Naive thymus-derived CD8-positive, alpha-beta T cell (primary cell): ENCODE data around the gene BCOR. TPM values are rescaled to one million over a fixed set of nuclear protein-coding genes. Genes with fewer than 3 reads are reported as not detected.

ENCODE experiments used
- ATAC-seq, 2 donors: fragments of 150-1000 bp; cut with Tn5 transposase in 1 of 2; sonication (Bioruptor Pico), chemical (Tn5 transposase) in 1 of 2; 1 replicate in 1 of 2; 2 replicates in 1 of 2; pipeline ENCODE4 v1.10.0; 2021; ENCODE audit warnings: mild to moderate bottlenecking in 2 of 2, moderate library complexity in 2 of 2
- POLR2A ChIA-PET: fragments of 350-600 bp; sonication (Branson Sonifier 250); formaldehyde crosslinking; loops from one replicate; lab custom pipeline; 2021; ENCODE audit warnings: antibody characterized with exemption; lab: Charles Lee
- DNase-seq, 10 donors: peaks; one replicate each; pipeline versions ENCODE4 v3.0.0 to v3.0.0-alpha.2; 2020 to 2022
- H3K27ac Mint-ChIP-seq, 10 donors: one replicate each; pipeline ENCODE4 v1.8.0; 2020 to 2022; ENCODE audit warnings: mild to moderate bottlenecking in 10 of 10, mixed read lengths in 10 of 10, moderate library complexity in 4 of 10, inconsistent platforms in 1 of 10
- H3K27me3 Mint-ChIP-seq, 5 donors: one replicate each; pipeline ENCODE4 v1.8.0; 2021 to 2022; ENCODE audit warnings: mixed read lengths in 5 of 5
- H3K36me3 Mint-ChIP-seq, 3 donors: one replicate each; pipeline ENCODE4 v1.8.0; 2020 to 2022; ENCODE audit warnings: mixed read lengths in 3 of 3, mild to moderate bottlenecking in 2 of 3, inconsistent platforms in 1 of 3
- H3K4me1 Mint-ChIP-seq, 4 donors: one replicate each; pipeline ENCODE4 v1.8.0; 2021 to 2022; ENCODE audit warnings: mixed read lengths in 4 of 4
- H3K4me3 Mint-ChIP-seq, 10 donors: one replicate each; pipeline ENCODE4 v1.8.0; 2020 to 2022; ENCODE audit warnings: mild to moderate bottlenecking in 10 of 10, mixed read lengths in 10 of 10, moderate library complexity in 6 of 10, inconsistent platforms in 1 of 10
- H3K9me3 Mint-ChIP-seq, 9 donors: one replicate each; pipeline ENCODE4 v1.8.0; 2020 to 2022; ENCODE audit warnings: mixed read lengths in 9 of 9, mild to moderate bottlenecking in 3 of 9, inconsistent platforms in 1 of 9, moderate library complexity in 1 of 9
- polyA plus RNA-seq, 3 donors: library from polyadenylated mRNA; unstranded; fragments of 300-500 nt; fragmentation: Illumina TruSeq; gene quantifications; one replicate each; pipeline ENCODE4 v1.2.3, GENCODE V29; 2021
- total RNA-seq, 8 experiments: library from RNA in 2 of 8; stranded (reverse) in 2 of 8; gene quantifications; one replicate each; pipeline ENCODE4 v1.2.3 and lab custom pipeline; 2021 to 2026

Gene BCOR
- total RNA-seq (10 to 100 TPM; 31.6 to 35.9 TPM), polyA plus RNA-seq (1 to 10 TPM; 2.5 to 7.7 (median 6.6) TPM), total RNA-seq (lab: John Stamatoyannopoulos, UW) (49.2 to 137 (median 79.5) reads per million in 6 experiments)

GRCh38 chrX:40097504-40098263, at the start of gene BCOR:
Gene BCOR, minus strand, starts transcription at chrX:40097958. Its CDS starts 20,029 bp downstream, at chrX:40077929.
- peak; percentile 42 to 45 for ATAC-seq
- peaks cover 9 to 35% (median 25%) of the 10 kb centered on the region in 4 donors for H3K4me1 Mint-ChIP-seq
- H3K4me3 Mint-ChIP-seq = peak within 1 kb of the TSS; percentile 83 to 98 (median 92)
- H3K27ac Mint-ChIP-seq = peak within 1 kb of the TSS; percentile 31 to 95 (median 86)
- POLR2A ChIA-PET = interaction anchor here (0.6 to 10.6 kb wide), 25 partner anchors 9 to 1243 kb away, joined by 3 to 269 read pairs (median 7); partner anchors contain the start of gene USP9X
- DNase-seq = peak; percentile 56 to 85 (median 64)
- no peaks in the 10 kb centered on the region for H3K27me3 Mint-ChIP-seq
- no peaks in the 10 kb centered on the region for H3K36me3 Mint-ChIP-seq
- no peaks in the 10 kb centered on the region for H3K9me3 Mint-ChIP-seq

- DNase-seq = no peak
- no peak for ATAC-seq
- Mint-ChIP-seq H3K4me1 (peaks cover 0 to 29% (median 8%) of the 10 kb centered on the region in 4 donors), H3K4me3 (peak overlapping the region; percentile 52 to 79 (median 67)), H3K9me3 (no peaks in the 10 kb centered on the region), H3K27ac (peak overlapping the region in 1 of 10 donors; percentile 13), H3K27me3 (no peaks in the 10 kb centered on the region), H3K36me3 (no peaks in the 10 kb centered on the region)
- POLR2A ChIA-PET = interaction anchor here (1.0 to 1.6 kb wide), 3 partner anchors 10 to 52 kb away, joined by 3 to 6 read pairs (median 3); partner anchors contain the start of gene BCOR
Measured at GRCh38 chrX:40147126-40147952, 49.6 kb upstream of the BCOR start.

DNA sequence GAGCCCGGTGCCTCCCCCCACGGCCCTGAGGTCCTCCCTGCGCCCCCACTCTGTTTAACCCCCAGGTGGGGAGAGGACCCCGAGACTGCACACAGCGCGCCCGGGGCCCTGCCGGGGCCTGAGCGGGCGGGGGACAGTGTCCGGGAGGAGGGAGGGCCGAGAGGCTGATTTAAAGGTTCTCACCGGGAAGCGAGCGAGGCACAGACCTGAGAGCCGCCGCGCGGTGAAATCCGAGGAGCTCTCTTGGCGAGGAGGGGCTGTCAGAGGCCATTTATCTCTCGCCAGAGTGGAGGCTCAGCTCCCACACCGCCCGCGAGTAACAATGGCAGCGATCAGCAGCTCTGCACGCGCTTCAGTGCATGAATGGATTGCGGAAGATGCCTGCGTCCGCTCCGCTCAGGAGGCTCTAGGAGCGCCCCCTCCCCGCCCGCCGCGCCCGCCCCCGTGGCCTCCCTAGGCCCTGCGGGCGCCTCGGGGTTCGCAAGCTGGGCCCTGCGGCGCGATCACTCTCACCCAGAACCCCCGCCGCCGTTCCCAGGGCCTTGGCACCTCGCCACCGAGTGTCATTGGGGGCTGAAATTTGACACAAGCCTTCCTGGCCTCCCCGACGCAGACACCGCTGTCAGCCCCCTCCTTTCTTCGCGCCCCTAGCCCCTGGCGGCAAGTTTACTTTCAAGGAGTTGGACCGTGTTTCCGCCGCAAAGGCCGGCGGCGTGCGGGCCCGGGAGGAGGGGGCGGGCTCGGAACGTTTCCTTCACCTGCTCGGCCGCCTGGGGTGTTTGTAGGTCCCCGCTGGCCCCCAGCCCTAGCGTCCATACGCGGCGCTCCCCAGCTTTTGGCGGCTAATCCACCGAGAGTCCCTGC, 48.7 kb upstream of the BCOR start:
- Mint-ChIP-seq H3K4me3 (peak overlapping the region; percentile 57 to 79 (median 68)), H3K9me3 (no peaks in the 10 kb centered on the region), H3K27me3 (no peaks in the 10 kb centered on the region), H3K4me1 (peaks cover 0 to 26% (median 7%) of the 10 kb centered on the region in 4 donors), H3K36me3 (no peaks in the 10 kb centered on the region), H3K27ac (peak overlapping the region in 1 of 10 donors; percentile 9)
- POLR2A ChIA-PET = interaction anchor here (1.0 to 1.6 kb wide), 4 partner anchors 11 to 51 kb away, joined by 3 to 6 read pairs (median 3); partner anchors contain the start of gene BCOR
- DNase-seq (peak in 3 of 10 donors; percentile 16 to 70 (median 35)), ATAC-seq (peak; percentile 84 to 90)

DNA sequence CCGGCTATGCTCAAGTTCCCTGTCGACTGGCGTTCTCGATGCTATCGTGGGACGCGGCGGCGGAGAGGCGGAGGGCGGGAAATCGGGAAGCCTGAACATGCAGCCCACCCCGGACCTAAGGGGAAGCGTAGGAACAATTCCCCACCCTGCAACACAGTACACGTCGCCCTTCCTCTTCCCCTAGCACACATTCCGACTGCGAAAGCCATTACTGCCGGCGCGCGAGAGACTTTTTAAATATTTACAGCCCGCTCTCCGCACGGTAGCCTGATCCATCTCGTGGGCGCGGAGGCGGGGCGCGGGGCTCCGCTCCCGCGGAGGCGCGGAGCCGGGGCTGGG, 48.1 kb upstream of the BCOR start:
- no peaks in the 10 kb centered on the region for H3K36me3 Mint-ChIP-seq
- no peaks in the 10 kb centered on the region for H3K27me3 Mint-ChIP-seq
- ATAC-seq (peak; percentile 46 to 62), DNase-seq (no peak)
- no peaks in the 10 kb centered on the region for H3K9me3 Mint-ChIP-seq
- peaks cover 0 to 26% (median 7%) of the 10 kb centered on the region in 4 donors for H3K4me1 Mint-ChIP-seq
- POLR2A ChIA-PET = interaction anchor here (1.1 kb wide), 1 partner anchor 41 kb away, joined by 3 read pairs; no protein-coding TSS in a partner anchor
- H3K4me3 Mint-ChIP-seq = peak overlapping the region; percentile 33 to 78 (median 67)
- peak overlapping the region in 1 of 10 donors; percentile 70 for H3K27ac Mint-ChIP-seq

GRCh38 chrX:40145001-40145922, 47.5 kb upstream of the BCOR start:
- Mint-ChIP-seq H3K36me3 (no peaks in the 10 kb centered on the region), H3K4me1 (peaks cover 0 to 22% (median 6%) of the 10 kb centered on the region in 4 donors), H3K27me3 (no peaks in the 10 kb centered on the region), H3K27ac (peak overlapping the region in 1 of 10 donors; percentile 29), H3K4me3 (peak overlapping the region in 9 of 10 donors; percentile 58 to 78 (median 69)), H3K9me3 (no peaks in the 10 kb centered on the region)
- no peak for DNase-seq
- no peak for ATAC-seq
- POLR2A ChIA-PET = interaction anchor here (0.7 to 1.1 kb wide), 3 partner anchors 23 to 61 kb away, joined by 3 read pairs; no protein-coding TSS in a partner anchor

GRCh38 chrX:40144576-40144975, 46.8 kb upstream of the BCOR start:
- Mint-ChIP-seq H3K36me3 (no peaks in the 10 kb centered on the region), H3K4me1 (peaks cover 0 to 19% (median 6%) of the 10 kb centered on the region in 4 donors), H3K27me3 (no peaks in the 10 kb centered on the region), H3K27ac (peak overlapping the region in 1 of 10 donors; percentile 29), H3K9me3 (no peaks in the 10 kb centered on the region), H3K4me3 (peak overlapping the region in 1 of 10 donors; percentile 56)
- no peak for ATAC-seq
- DNase-seq = no peak
- POLR2A ChIA-PET = interaction anchor here (0.7 kb wide), 2 partner anchors 24 to 60 kb away, joined by 3 read pairs; no protein-coding TSS in a partner anchor

DNA sequence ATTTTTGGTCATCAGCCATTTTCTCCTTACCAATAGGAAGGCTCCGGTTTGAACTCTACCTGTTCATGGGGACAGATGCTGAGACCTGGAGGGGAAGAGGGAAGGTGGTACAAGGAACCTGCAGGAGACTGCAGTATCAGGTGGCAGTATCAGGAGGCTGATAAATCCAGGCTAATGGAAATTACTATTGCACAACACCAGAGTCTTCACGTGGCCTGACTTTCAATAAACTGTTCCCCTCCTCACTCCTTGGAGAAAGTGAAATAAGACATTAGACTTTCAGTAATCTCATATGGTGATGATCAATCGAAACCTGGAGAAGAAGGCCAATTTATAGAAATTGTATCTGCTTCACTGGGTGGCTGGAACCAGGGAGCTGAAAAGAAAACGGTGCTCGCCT, 46.2 kb upstream of the BCOR start:
- ATAC-seq (no peak), DNase-seq (no peak)
- Mint-ChIP-seq H3K4me1 (peaks cover 0 to 16% (median 5%) of the 10 kb centered on the region in 4 donors), H3K9me3 (no peaks in the 10 kb centered on the region), H3K36me3 (no peaks in the 10 kb centered on the region), H3K27me3 (no peaks in the 10 kb centered on the region), H3K4me3 (no peak overlapping the region), H3K27ac (no peak overlapping the region)
- POLR2A ChIA-PET = interaction anchor here (0.7 kb wide), 1 partner anchor 60 kb away, joined by 3 read pairs; no protein-coding TSS in a partner anchor

- POLR2A ChIA-PET = no interaction called here
- ATAC-seq (no peak), DNase-seq (no peak)
- H3K9me3 Mint-ChIP-seq = no peaks in the 10 kb centered on the region
- H3K36me3 Mint-ChIP-seq = no peaks in the 10 kb centered on the region
- H3K4me3 Mint-ChIP-seq = no peak overlapping the region
- no peaks in the 10 kb centered on the region for H3K27me3 Mint-ChIP-seq
- H3K27ac Mint-ChIP-seq = no peak overlapping the region
- H3K4me1 Mint-ChIP-seq = peaks cover 0 to 8% (median 3%) of the 10 kb centered on the region in 4 donors
Measured at GRCh38 chrX:40143001-40143400, 45.2 kb upstream of the BCOR start.

- Mint-ChIP-seq H3K36me3 (no peaks in the 10 kb centered on the region), H3K27ac (peak overlapping the region in 1 of 10 donors; percentile 40), H3K4me1 (peaks cover 0 to 8% (median 3%) of the 10 kb centered on the region in 4 donors), H3K27me3 (no peaks in the 10 kb centered on the region), H3K4me3 (no peak overlapping the region), H3K9me3 (no peaks in the 10 kb centered on the region)
- POLR2A ChIA-PET = no interaction called here
- DNase-seq (no peak), ATAC-seq (no peak)
Measured at GRCh38 chrX:40142417-40142816, 44.7 kb upstream of the BCOR start.

- Mint-ChIP-seq H3K27ac (no peak overlapping the region), H3K4me3 (no peak overlapping the region), H3K27me3 (no peaks in the 10 kb centered on the region), H3K9me3 (no peaks in the 10 kb centered on the region), H3K4me1 (peaks cover 0 to 2% (median under 1%) of the 10 kb centered on the region in 4 donors), H3K36me3 (no peaks in the 10 kb centered on the region)
- ATAC-seq = no peak
- DNase-seq = no peak
- POLR2A ChIA-PET = interaction anchor here (0.8 kb wide), 1 partner anchor 47 kb away, joined by 3 read pairs; no protein-coding TSS in a partner anchor
Measured at GRCh38 chrX:40140706-40141499, 43.1 kb upstream of the BCOR start.
